Hematopoietic multipotent progenitor cell treated with erythropoietin and hydrocortisone succinate and interleukin-3 and kit ligand, for 4 days (in vitro differentiated cells): ENCODE measurements around the gene ARFGAP1.

Experiments
- DNase-seq: peaks from one replicate; pipeline ENCODE4 v3.0.0-alpha.2; 2015

ARFGAP1 gene

GRCh38 chr20:63261060-63261794, 11.4 kb upstream of the ARFGAP1 start:
- DNase-seq = no peak

- DNase-seq = no peak
These were observed 10.7 kb upstream of the ARFGAP1 start for GRCh38 chr20:63261795-63262528.

- DNase-seq = no peak
These were observed 9.8 kb upstream of the ARFGAP1 start for GRCh38 chr20:63262836-63263235.

GRCh38 chr20:63264000-63264399, 8.6 kb upstream of the ARFGAP1 start:
- DNase-seq = no peak

DNA sequence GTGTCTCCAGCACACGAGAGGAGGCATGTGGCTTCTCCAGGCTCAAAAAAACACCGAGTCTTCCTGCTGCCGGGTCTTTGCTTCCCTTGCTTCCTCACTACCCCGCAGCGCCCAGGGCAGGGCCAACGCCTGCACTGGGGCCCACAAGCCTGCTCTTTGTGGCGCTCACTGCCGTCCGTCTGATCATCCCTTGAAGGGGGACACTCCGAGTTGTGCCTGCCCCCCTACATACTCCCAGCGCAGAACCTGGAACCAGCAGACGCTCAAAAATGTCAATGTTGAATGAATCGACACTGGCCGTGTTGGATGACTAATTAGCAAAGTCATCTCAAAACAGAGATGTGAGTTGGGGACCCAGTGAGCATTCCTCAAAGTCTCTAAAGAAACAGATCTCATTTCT, 8.1 kb upstream of the ARFGAP1 start:
- no peak for DNase-seq

- DNase-seq = no peak
These were observed 6.6 kb upstream of the ARFGAP1 start for GRCh38 chr20:63265891-63266515.

GRCh38 chr20:63267691-63268090, 4.9 kb upstream of the ARFGAP1 start:
- no peak for DNase-seq

DNA sequence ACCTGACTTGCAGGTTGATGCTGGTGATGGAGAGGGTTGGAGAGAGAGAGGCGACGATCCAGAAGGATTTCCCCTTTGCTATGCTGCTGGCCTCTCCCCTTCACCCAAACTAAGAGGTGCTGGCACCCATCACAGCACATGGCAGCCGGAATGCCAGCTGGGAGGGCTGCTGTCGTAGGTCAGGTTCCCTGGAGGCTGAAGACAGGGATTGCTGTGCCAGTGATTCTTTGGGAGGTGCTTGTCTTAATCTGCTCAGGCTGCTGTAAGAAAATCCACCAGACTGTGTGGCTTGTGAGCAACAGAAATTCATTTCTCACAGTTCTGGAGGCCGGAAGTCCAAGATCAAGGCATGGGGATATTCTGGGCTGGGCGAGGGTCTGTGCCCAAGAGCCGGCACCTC, 4.4 kb upstream of the ARFGAP1 start:
- no peak for DNase-seq

DNA sequence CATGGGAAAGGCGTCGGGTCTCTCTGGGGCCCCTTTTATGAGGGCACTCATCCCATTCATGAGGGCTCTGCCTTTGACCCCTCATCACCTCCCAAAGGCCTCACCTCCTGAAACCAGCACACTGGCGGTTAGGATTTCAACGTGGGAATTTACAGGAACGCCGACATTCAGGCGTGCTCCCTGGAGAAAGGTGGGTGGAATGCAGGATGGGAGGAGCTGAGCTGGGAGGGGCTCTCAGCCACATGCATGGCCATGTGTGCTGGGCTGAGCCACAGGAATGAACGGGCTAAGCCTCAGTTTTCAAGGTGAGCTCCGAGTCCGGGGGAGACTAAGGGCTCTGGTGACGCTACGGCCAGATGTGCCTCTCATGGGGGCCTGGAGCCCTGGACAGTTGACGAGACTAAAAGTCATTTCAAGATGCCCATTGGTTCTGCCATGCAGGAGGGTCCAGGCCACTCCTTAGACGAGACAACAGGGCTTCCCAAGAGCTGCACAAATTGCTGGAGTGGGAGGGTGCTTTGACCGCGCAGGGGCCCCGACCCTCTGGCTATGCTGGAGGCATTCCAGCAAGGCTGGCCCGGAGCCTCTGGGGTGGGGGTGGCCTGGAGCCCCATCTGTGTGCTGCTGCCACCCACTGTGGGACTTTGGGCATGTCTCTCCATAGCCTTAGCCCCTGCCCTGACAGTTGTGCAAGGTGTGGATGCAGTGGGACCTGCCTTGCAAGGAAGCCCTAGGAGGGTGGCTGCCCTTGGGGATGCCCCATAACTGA, 3.8 kb upstream of the ARFGAP1 start:
- no peak for DNase-seq

DNA sequence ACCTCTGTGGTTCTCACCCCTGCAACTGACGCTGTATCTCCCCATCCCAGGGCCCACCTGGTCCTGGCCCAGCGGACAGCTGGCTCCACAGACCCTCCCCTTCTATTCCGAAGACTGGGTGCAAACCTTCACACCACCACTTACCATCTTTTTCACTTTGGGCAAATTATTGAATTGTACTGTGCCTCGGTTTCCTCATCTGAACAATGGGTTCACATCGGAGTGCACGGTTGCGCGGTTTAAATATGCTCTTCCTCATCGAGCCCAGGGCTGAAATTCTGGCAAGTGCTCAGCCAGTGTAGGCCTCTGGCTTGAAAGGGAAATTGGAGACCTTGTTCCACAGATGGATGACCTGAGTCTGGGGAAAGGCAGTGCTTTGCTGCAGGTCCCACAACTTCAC, 2.9 kb upstream of the ARFGAP1 start:
- no peak for DNase-seq

GRCh38 chr20:63270606-63271325, 1.8 kb upstream of the ARFGAP1 start:
- no peak for DNase-seq

- no peak for DNase-seq
These were observed 506 bp downstream of the ARFGAP1 start for GRCh38 chr20:63273059-63273579.

DNA sequence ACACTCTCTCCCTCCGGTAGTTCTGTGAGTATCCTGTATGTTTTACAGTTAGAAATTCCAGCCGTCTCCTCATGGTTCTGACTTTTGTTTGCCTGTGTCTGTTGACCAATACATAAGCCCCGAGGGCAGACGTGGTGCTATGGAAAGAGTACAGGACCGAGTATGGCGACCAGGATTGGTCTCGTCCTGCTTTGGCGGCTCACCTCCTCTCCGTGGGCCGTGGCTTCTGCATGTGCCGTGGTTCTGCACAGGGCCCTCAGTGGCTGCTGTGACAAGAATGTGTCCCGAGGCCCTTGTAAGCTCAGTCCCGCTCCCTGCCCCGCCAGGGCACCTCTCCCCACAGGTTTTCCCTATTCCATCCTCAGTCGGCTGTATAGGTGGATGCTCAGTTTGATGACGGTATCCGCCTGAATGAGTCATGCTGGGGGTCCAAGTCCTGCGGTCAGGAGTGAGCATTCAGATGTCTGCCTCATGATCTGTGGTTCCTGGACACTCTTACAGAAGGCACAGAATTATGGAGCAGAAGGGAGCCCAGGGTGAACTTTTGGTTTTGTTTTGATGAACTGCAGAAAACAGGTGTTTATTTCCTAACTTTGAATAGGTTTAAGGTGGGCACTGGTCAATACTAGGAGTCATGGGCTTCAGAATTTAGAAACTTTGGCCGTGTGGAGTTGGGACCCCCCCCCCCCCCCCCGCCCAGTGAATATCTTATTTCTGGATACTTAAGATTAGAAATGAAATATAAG, 1.2 kb downstream of the ARFGAP1 start:
- DNase-seq = no peak

GRCh38 chr20:63274381-63275228, 2.0 kb downstream of the ARFGAP1 start:
- no peak for DNase-seq

GRCh38 chr20:63275825-63276224, 3.2 kb downstream of the ARFGAP1 start:
- no peak for DNase-seq

GRCh38 chr20:63276956-63277355, 4.3 kb downstream of the ARFGAP1 start:
- DNase-seq = no peak

DNA sequence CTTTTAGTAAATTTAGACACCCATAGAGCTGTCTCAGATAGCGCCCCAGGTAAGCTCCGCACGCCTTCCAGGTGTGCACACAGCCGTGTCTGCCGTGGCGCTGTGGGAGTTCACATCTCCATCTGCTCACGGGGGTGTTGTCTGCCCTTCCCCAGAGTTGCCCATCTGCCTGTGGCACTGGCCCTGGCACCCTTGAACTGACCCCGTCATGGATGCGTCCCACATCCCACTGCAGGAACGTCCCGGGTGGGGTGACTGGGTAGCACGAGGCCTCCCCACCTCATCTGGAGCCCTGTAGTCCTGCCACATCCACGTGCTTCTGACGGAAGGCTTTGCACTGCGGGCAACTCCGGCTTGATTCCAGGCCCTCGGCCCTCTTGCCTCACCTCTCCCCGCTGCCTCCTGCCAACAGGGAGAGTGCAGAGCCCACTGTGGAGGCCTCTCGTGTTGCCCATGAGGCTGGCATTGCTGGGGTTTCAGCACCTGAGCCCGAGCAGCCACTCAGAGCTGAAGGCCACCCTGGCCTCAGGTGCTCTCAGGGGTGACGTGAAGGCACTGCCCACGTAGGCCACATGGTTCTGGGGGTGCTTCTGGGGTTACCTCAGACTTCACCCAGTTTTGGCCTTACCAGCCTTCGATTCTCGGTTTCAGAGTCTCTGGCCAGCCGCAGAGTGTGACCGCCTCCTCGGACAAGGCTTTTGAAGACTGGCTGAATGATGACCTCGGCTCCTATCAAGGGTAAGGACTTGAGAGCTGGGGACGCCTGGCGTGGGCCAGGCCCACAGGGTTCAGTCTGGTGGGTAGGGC, 5.1 kb downstream of the ARFGAP1 start:
- no peak for DNase-seq

GRCh38 chr20:63278661-63279060, 6.0 kb downstream of the ARFGAP1 start:
- DNase-seq = no peak

DNA sequence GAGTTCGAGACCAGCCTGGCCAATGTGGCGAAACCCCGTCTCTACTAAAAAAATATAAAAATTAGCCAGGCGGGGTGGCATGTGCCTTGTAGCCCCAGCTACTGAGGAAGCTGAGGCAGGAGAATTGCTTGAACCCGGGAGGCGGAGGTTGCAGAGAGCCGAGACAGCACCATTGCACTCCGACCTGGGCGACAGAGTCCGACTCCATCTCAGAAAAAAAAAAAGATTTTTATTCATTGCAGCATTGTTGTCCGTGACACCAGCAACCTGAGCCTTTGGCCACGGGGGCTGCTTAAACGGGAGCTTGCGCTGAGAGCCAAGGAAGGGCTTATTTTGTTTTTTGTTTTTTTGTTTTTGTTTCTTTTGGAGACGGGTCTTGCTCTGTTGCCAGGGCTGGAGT, 7.3 kb downstream of the ARFGAP1 start:
- no peak for DNase-seq

- DNase-seq = no peak
These were observed 7.8 kb downstream of the ARFGAP1 start for GRCh38 chr20:63280371-63280770.
